GM18507 (cell line): ENCODE measurements around the gene SEMA6D.

ENCODE experiments used
- DNase-seq: peaks from one replicate; pipeline ENCODE4 v3.0.0; 2011; ENCODE audit warnings: low read depth; ENCODE audit not compliant: insufficient read length; ENCODE audit errors: extremely low spot score
- FAIRE-seq: peaks from 2 replicates; lab custom pipeline; 2011; peaks lifted over from hg19 to GRCh38; lab: Jason Lieb, UNC

Gene SEMA6D

DNA sequence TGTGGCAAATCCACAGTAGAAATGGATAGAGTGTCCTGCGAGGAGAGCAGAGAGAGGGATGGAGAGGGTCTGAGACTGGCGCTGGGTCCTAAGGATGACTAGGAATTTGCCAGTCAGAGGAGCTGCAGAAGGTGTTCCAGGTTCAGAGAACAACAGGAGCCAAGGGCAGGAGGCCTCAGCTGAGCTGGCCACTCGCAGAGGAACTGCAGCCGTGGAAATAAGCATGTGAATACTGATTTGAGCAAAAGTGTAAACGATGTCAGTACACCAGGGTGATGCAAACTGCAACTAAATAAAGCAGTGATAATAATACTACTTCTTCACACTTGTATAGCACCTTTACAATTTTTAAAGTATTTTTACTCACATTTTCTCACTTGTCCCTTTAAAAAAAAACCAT, 24.6 kb downstream of the SEMA6D start:
- DNase-seq (no peak), FAIRE-seq (no peak)

- no peak for DNase-seq
- no peak for FAIRE-seq
Observed at GRCh38 chr15:47742334-47742733, 25.0 kb downstream of the SEMA6D start.

- DNase-seq (no peak), FAIRE-seq (no peak)
Observed at GRCh38 chr15:47742742-47743141, 25.4 kb downstream of the SEMA6D start.

- FAIRE-seq (no peak), DNase-seq (no peak)
Observed at GRCh38 chr15:47743385-47743784, 26.1 kb downstream of the SEMA6D start.

DNA sequence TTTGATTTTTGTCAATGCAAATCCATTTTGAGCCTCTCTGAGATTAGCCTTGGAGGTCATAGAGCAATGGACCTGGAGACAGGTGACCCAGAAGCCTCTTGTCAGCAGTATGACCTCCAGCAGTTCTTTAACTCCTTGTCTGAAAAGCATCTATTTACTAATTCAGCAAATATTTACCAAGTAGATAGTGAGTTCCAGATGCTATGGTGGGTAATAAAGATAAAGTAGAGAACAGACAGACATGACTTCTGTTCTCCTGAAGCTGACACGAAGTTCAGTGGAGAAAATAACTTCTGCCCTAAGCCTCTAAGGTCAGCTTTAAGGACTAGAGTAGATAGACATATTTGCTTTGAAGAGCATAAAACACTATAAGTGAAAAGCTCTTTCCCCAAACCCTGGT, 26.6 kb downstream of the SEMA6D start:
- FAIRE-seq = no peak

DNA sequence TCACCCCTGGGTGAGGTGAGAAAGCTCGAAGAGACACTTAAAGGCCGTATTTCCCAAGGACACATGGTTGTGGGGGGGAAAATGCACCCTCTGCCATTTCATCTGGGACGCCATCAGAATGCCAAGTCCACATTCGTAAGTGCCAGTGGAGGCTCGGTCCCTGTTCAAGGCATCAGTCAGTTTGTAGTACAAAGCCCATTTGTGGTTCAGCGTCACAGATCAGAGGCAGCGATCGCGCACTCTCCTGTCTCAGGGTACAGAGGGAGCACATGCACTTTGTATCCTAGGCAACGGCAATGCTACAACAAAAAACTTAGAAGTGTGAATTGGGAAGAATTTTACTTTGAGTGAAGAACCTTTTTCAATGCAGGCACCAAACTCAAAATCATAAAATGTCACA, 27.2 kb downstream of the SEMA6D start:
- FAIRE-seq (no peak), DNase-seq (no peak)

More for the DNA sequence above, 26.6 kb downstream of the SEMA6D start:
- no peak for DNase-seq

DNA sequence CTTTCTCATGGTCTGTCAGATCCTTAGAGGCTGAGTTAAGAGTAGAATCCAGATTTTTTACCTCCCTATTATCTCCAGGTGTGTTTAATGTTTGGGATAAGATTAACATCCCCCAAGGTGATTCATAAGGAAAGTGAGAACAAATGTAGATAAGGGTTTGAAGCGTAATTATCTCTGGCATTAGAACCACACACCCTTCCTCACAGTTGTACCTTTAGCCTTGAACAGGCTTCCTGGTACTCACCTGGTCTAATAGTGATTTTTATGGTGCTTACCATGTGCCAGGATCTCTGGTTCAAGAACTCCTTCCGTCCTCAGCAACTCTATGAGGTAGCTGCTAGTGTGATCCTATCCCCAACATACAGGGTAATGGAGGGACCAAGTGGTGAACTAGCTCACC, 27.7 kb downstream of the SEMA6D start:
- DNase-seq (no peak), FAIRE-seq (no peak)

GRCh38 chr15:47746516-47746915, 29.2 kb downstream of the SEMA6D start:
- FAIRE-seq (no peak), DNase-seq (no peak)

- FAIRE-seq = no peak
- DNase-seq = no peak
Observed at GRCh38 chr15:47750030-47750739, 32.9 kb downstream of the SEMA6D start.

- DNase-seq (no peak), FAIRE-seq (no peak)
Observed at GRCh38 chr15:47750740-47751262, 33.5 kb downstream of the SEMA6D start.

- FAIRE-seq = no peak
- no peak for DNase-seq
Observed at GRCh38 chr15:47753591-47753990, 36.3 kb downstream of the SEMA6D start.

DNA sequence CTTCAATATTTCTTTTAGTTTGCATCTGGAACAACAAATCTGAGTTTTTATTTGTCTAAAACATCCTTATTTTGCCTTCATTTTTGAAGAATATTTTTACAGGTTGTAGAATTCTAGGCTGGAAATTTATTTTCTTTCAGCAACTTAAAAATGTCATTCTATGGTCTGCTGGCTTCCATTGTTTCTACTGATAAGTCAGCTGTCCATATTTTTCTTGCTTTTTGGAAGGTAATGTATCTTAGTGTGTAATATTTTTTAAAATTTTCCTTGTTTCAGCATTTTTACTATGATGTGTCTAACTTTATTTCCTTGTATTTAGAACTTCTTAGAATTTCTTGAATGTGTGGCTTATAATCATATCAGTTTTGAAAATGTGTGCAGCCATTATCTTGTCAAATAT, 37.0 kb downstream of the SEMA6D start:
- DNase-seq (no peak), FAIRE-seq (no peak)

DNA sequence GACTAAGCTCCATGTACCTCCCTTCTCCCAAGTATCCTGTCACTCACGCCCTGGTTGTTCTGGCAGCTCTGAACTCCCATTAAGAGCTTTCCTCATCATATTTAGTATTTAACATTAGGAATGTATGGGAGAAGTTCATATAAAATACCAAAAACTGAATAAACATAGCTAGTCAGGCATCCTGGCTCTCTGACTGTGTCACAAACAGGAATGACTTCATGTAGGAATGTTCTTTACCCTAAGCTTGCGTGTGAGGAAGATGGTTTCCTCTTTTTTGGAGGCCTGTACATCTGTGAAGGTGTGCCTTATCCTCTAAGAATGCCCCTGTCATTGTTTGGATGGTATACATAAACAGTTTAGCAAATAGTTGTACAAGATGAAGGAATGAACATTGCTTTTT, 38.6 kb downstream of the SEMA6D start:
- FAIRE-seq = no peak

DNA sequence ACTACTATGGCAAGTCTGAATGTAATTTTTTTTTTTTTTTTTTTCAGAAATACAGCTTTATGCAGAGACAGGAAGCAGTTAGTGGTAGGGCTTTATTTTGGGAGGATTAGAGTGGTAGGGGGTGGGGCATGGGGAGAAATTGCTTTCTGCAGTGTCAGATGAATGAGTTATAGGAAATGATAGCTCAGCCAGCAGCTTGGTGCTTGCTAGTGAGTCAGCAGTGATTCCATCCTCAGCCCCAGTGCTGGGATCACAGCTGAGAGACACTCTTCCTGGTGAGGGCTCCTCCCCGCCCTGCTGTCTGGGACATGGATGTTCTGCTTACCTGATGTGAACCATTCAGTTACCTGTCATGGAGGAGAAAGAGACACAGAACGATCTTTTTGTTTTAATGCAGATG, 39.6 kb downstream of the SEMA6D start:
- no peak for DNase-seq
- FAIRE-seq = no peak

More for the DNA sequence above, 38.6 kb downstream of the SEMA6D start:
- DNase-seq = no peak

DNA sequence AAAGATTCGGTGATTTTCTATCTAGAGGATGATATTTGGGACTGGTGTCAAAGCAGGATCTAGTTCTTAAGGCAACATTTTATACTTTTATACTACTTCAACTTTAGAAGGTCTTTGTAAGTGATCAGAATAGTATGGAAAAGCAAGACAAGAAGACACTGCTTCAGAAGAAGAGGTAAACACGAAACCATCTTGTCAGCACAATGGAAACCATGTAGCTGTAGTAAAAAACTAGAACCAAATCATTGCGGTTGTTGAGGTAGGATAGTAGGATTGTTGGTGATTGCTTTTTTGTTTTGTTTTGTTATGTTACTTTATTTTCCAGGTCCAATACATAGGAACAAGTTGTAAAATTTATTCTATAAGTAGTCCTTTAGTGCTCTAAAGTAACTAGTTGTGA, 40.0 kb downstream of the SEMA6D start:
- FAIRE-seq (no peak), DNase-seq (no peak)

- no peak for FAIRE-seq
- no peak for DNase-seq
Observed at GRCh38 chr15:47762621-47763020, 45.3 kb downstream of the SEMA6D start.

- FAIRE-seq = no peak
Observed at GRCh38 chr15:47764666-47765065, 47.4 kb downstream of the SEMA6D start.

DNA sequence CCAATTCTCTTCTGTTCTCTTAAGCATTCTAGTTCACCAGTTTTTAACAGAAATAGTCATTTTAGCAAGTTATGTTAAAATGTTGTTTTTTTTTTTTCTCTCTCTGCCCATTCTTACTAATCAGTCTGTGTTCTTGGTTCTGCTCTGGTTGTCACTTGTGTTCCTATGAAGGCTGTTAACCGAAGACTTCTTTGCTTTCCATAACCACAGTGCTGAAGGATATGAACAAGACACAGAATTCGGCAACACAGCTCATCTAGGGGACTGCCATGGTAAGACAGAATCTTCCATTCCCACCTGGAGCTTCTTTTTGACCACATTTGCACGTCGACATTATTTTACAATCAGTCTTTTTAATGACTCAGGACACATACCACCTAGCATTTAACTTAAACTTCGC, 49.1 kb downstream of the SEMA6D start:
- no peak for DNase-seq
- FAIRE-seq = no peak

More at GRCh38 chr15:47764666-47765065, 47.4 kb downstream of the SEMA6D start:
- no peak for DNase-seq

- DNase-seq = no peak
- no peak for FAIRE-seq
Observed at GRCh38 chr15:47767035-47767434, 49.7 kb downstream of the SEMA6D start.

DNA sequence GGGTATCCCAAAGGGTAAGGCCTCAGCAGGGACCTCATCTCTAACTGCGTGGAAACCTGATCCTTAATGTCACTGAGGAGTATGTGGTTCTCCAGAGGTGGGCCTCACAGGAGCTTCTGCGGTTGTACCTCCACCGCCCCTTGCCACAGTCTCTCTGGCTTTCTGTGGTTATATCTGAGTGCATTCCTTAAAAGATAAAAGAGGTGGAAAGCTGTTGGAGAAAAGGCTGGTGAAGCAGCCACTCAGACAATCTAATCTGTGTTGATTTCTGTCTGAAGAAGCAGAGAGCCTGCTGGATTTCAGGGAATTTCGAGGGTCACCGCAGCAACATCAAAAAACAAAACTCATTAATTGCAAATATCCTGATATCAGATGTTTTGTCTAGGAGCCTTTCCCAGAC, 51.4 kb downstream of the SEMA6D start:
- DNase-seq (no peak), FAIRE-seq (no peak)

GRCh38 chr15:47769166-47769565, 51.9 kb downstream of the SEMA6D start:
- FAIRE-seq (no peak), DNase-seq (no peak)

DNA sequence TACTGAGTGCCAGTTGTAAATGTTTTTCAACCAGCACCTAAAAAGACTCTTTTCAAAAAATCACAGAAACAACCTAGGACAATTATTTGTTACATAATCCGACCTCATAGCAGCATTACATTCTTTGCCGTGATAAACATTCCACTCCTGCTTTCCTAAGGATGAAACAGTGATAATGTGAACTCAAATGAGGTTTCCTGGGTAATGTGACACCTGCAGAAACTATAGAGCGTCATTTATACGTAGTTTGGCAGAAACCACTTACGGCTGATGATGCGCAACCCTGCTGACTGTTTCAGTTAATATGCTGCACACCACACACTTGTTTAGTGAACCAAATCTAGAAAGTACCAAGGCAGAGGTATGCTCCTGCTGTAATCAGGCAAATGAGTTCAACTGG, 55.8 kb downstream of the SEMA6D start:
- no peak for FAIRE-seq
- DNase-seq = no peak
